Loucy (cell line): ENCODE measurements around the gene SART3.

ENCODE experiments used
- H2AFZ ChIP-seq: fragments of 200-600 bp; sonication (generic); 2 replicates; pipeline ENCODE4 v1.6.0; 2016; ENCODE audit warnings: antibody characterized with exemption, mild to moderate bottlenecking, low read length, moderate library complexity
- H3F3A ChIP-seq: fragments of 200-600 bp; 2 replicates; pipeline ENCODE4 v1.6.0; 2016; ENCODE audit warnings: antibody characterized with exemption, low read depth, mild to moderate bottlenecking
- H3K27me3 ChIP-seq: fragments of 200-600 bp; sonication (generic); 2 replicates; pipeline ENCODE4 v1.6.1; 2014; ENCODE audit warnings: low read length, mild to moderate bottlenecking; ENCODE audit not compliant: insufficient read depth, poor library complexity, severe bottlenecking
- H3K36me3 ChIP-seq: fragments of 200-600 bp; sonication (generic); 2 replicates; pipeline ENCODE4 v1.6.1; 2016; ENCODE audit warnings: low read length; ENCODE audit not compliant: insufficient read depth
- H3K4me1 ChIP-seq: fragments of 200-600 bp; sonication (generic); 2 replicates; pipeline ENCODE4 v1.5.1; 2014; ENCODE audit warnings: low read length, mild to moderate bottlenecking; ENCODE audit not compliant: insufficient read depth, poor library complexity, severe bottlenecking
- H3K4me2 ChIP-seq: fragments of 200-600 bp; sonication (generic); 2 replicates; pipeline ENCODE4 v1.6.0; 2014; ENCODE audit warnings: antibody characterized with exemption, low read length, low read depth, mild to moderate bottlenecking; ENCODE audit not compliant: poor library complexity, severe bottlenecking
- H3K4me3 ChIP-seq: fragments of 200-600 bp; sonication (generic); 2 replicates; pipeline ENCODE4 v1.5.1; 2014; ENCODE audit warnings: low read length, mild to moderate bottlenecking, mixed read lengths; ENCODE audit not compliant: poor library complexity, severe bottlenecking
- H3K79me2 ChIP-seq: fragments of 200-600 bp; sonication (generic); 2 replicates; pipeline ENCODE4 v1.6.1; 2014; ENCODE audit warnings: low read length; ENCODE audit not compliant: insufficient read depth
- H3K9ac ChIP-seq: fragments of 200-600 bp; sonication (generic); 2 replicates; pipeline ENCODE4 v1.6.0; 2014; ENCODE audit warnings: mild to moderate bottlenecking, low read depth, low read length, moderate library complexity; ENCODE audit not compliant: poor library complexity, severe bottlenecking
- H3K9me2 ChIP-seq: fragments of 200-600 bp; sonication (generic); replicated peaks from 2 replicates; pipeline ENCODE4 v1.6.1; 2016; ENCODE audit warnings: low read depth, low read length, mixed read lengths
- H3K9me3 ChIP-seq: fragments of 200-600 bp; sonication (generic); 2 replicates; pipeline ENCODE4 v1.6.1; 2014; ENCODE audit warnings: mild to moderate bottlenecking, antibody characterized with exemption, low read length, low read depth; ENCODE audit not compliant: insufficient read depth
- H4K20me1 ChIP-seq: fragments of 200-600 bp; sonication (generic); 2 replicates; pipeline ENCODE4 v1.6.0; 2014; ENCODE audit warnings: antibody characterized with exemption, low read length, mild to moderate bottlenecking; ENCODE audit not compliant: insufficient read depth, poor library complexity, severe bottlenecking
- EZH2phosphoT487 ChIP-seq: fragments of 200-600 bp; IDR thresholded peaks from 2 replicates; pipeline ENCODE4 v1.6.1; 2018; ENCODE audit warnings: antibody characterized with exemption, mild to moderate bottlenecking, moderate library complexity, borderline replicate concordance
- TF ChIP-seq, protein P1 (sequence below): fragments of 200-600 bp; sonication (generic); conservative IDR thresholded peaks from 2 replicates; pipeline ENCODE4 v1.5.1; 2014; ENCODE audit warnings: mild to moderate bottlenecking, antibody characterized with exemption, low read length

Gene SART3

GRCh38 chr12:108609537-108610335 lies 48.8 kb upstream of the SART3 start:
- H4K20me1 ChIP-seq: no peaks in the 10 kb centered on the region
- no peak overlapping the region for H3K4me2 ChIP-seq
- H3K36me3 ChIP-seq: no peaks in the 10 kb centered on the region
- no peak overlapping the region for H2AFZ ChIP-seq
- no peaks in the 10 kb centered on the region for H3K27me3 ChIP-seq
- H3K4me3 ChIP-seq: no peak overlapping the region
- H3K4me1 ChIP-seq: peaks cover 4% of the 10 kb centered on the region
- H3K79me2 ChIP-seq: no peaks in the 10 kb centered on the region
- no peaks in the 10 kb centered on the region for H3F3A ChIP-seq
- no peak overlapping the region for H3K9ac ChIP-seq
- TF ChIP-seq, protein P1, sequence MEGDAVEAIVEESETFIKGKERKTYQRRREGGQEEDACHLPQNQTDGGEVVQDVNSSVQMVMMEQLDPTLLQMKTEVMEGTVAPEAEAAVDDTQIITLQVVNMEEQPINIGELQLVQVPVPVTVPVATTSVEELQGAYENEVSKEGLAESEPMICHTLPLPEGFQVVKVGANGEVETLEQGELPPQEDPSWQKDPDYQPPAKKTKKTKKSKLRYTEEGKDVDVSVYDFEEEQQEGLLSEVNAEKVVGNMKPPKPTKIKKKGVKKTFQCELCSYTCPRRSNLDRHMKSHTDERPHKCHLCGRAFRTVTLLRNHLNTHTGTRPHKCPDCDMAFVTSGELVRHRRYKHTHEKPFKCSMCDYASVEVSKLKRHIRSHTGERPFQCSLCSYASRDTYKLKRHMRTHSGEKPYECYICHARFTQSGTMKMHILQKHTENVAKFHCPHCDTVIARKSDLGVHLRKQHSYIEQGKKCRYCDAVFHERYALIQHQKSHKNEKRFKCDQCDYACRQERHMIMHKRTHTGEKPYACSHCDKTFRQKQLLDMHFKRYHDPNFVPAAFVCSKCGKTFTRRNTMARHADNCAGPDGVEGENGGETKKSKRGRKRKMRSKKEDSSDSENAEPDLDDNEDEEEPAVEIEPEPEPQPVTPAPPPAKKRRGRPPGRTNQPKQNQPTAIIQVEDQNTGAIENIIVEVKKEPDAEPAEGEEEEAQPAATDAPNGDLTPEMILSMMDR: no peak
- no peak for TF ChIP-seq EZH2phosphoT487
- H3K9me2 ChIP-seq: no peaks in the 10 kb centered on the region
- no peaks in the 10 kb centered on the region for H3K9me3 ChIP-seq

GRCh38 chr12:108608616-108609015 lies 47.6 kb upstream of the SART3 start:
- Histone ChIP-seq H2AFZ (no peak overlapping the region), H3K9ac (no peak overlapping the region), H3K4me2 (no peak overlapping the region)

GRCh38 chr12:108607981-108608600 lies 47.1 kb upstream of the SART3 start:
- H3K4me3 ChIP-seq: no peak overlapping the region
- no peaks in the 10 kb centered on the region for H4K20me1 ChIP-seq
- H3K9me2 ChIP-seq: no peaks in the 10 kb centered on the region
- no peaks in the 10 kb centered on the region for H3K27me3 ChIP-seq
- no peak overlapping the region for H2AFZ ChIP-seq
- H3K36me3 ChIP-seq: no peaks in the 10 kb centered on the region
- H3K9ac ChIP-seq: no peak overlapping the region
- no peaks in the 10 kb centered on the region for H3K9me3 ChIP-seq
- H3K79me2 ChIP-seq: no peaks in the 10 kb centered on the region
- no peak for TF ChIP-seq EZH2phosphoT487
- TF ChIP-seq, protein P1: no peak
- H3K4me1 ChIP-seq: peaks cover 4% of the 10 kb centered on the region
- no peaks in the 10 kb centered on the region for H3F3A ChIP-seq
- no peak overlapping the region for H3K4me2 ChIP-seq

More at GRCh38 chr12:108608616-108609015, 47.6 kb upstream of the SART3 start:
- peaks cover 4% of the 10 kb centered on the region for H3K4me1 ChIP-seq
- no peaks in the 10 kb centered on the region for H3K9me3 ChIP-seq
- no peak overlapping the region for H3K4me3 ChIP-seq
- H3K9me2 ChIP-seq: no peaks in the 10 kb centered on the region
- H4K20me1 ChIP-seq: no peaks in the 10 kb centered on the region
- no peaks in the 10 kb centered on the region for H3K27me3 ChIP-seq
- H3K36me3 ChIP-seq: no peaks in the 10 kb centered on the region
- H3F3A ChIP-seq: no peaks in the 10 kb centered on the region
- TF ChIP-seq EZH2phosphoT487: no peak
- TF ChIP-seq, protein P1: no peak
- H3K79me2 ChIP-seq: no peaks in the 10 kb centered on the region
